K562 (cell line): ENCODE results near the gene SH3PXD2B.

Source experiments
- CTCF ChIP-seq, 3 experiments: IDR thresholded peaks in 2 of 3; conservative IDR thresholded peaks in 1 of 3; 2 replicates each; pipeline ENCODE4 v1.5.1; 2011 to 2012; ENCODE audit warnings: low read length in 3 of 3, mild to moderate bottlenecking in 3 of 3, control low read depth in 2 of 3, improper control_type of control experiment in 1 of 3, inconsistent platforms in 1 of 3, low read depth in 1 of 3, mixed read lengths in 1 of 3, moderate library complexity in 1 of 3; ENCODE audit not compliant: insufficient read depth in 2 of 3
- ETV6 ChIP-seq, 3 experiments: fragments of 150-350 bp in 1 of 3; sonication (generic) in 1 of 3; formaldehyde crosslinking in 1 of 3; IDR thresholded peaks; 2 replicates each; pipeline versions ENCODE4 v1.6.1 to v1.8.0; 2014 to 2022; ENCODE audit warnings: borderline replicate concordance in 2 of 3, low read depth in 2 of 3, antibody characterized with exemption in 1 of 3, low read length in 1 of 3, mild to moderate bottlenecking in 1 of 3, missing genetic modification reagents in 1 of 3
- NR2C2 ChIP-seq, 2 experiments: fragments of 200-800 bp in 1 of 2; sonication (Bioruptor generic) in 1 of 2; sonication (generic) in 1 of 2; formaldehyde crosslinking in 1 of 2; IDR thresholded peaks; 2 replicates each; pipeline versions ENCODE4 v1.6.1 to v1.8.0; 2016 to 2022; ENCODE audit warnings: mild to moderate bottlenecking in 1 of 2, missing compliant biosample characterization in 1 of 2, missing genetic modification characterization in 1 of 2, missing genetic modification reagents in 1 of 2
- POLR2A ChIP-seq: fragments of 450-650 bp; conservative IDR thresholded peaks from 2 replicates; pipeline ENCODE4 v1.6.1; 2016
- TCF7L2 ChIP-seq: fragments of 150-350 bp; IDR thresholded peaks from 2 replicates; pipeline ENCODE4 v1.6.1; 2016; ENCODE audit warnings: low read depth, mild to moderate bottlenecking, low read length, moderate library complexity
- XRCC5 ChIP-seq: fragments of 200-400 bp; formaldehyde crosslinking; IDR thresholded peaks from 2 replicates; pipeline ENCODE4 v1.6.1; 2017; ENCODE audit warnings: low read depth, mild to moderate bottlenecking, low read length
- ZNF644 ChIP-seq: fragments of 200-800 bp; sonication (Bioruptor generic); IDR thresholded peaks from 2 replicates; pipeline ENCODE4 v1.6.1; 2016; ENCODE audit warnings: low read depth, missing genetic modification characterization, missing compliant biosample characterization
- ZNF766 ChIP-seq: fragments of 200-800 bp; sonication (Bioruptor generic); conservative IDR thresholded peaks from 2 replicates; pipeline ENCODE4 v1.6.1; 2016; ENCODE audit warnings: missing genetic modification characterization, missing compliant biosample characterization
- TF ChIP-seq, protein P1 (sequence below): fragments of 250-450 bp; sonication (Bioruptor Pico); IDR thresholded peaks from 2 replicates; pipeline ENCODE4 v1.5.0; 2021

DNA sequence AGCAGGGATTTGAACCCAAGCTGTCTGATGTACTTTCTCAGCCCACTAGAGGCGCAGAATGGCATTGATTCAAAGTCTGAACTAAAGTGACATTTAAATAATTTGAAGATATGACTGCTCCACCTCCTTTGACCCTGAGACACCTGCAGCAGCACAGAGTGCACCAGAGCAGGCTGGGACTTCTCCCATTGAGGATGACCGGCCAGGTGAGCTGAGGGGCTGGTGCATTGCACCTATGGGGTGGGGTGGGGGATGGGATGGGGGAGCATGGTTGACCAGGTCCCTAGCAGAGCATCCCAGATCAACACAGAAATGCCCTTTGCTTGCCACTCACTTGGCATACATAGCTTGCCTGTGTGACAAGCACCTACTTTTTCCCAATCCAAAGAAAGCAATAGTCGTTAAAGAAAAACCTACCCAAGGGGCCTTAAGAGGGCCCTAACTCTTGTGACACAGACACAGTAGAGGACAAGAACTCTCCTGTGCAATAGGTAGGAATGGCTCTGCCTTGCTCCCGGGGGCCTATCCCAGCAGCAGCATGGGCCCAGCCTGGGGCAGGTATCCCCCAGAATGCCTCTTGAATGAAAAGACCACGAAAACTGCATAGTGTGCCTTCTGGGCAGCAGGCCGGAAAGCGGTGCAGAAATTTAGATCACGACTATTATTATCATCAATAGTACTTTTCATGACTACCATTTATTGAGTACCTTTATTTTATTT lies 6.5 kb downstream of the SH3PXD2B start:
- TF ChIP-seq ZNF644 = no peak
- no peak for TF ChIP-seq NR2C2 (CRISPR knock-in tag; IDR thresholded peaks at IDR 0.05)
- TF ChIP-seq NR2C2 (tag; IDR thresholded peaks at IDR 0.05) = no peak
- TF ChIP-seq, protein P1, sequence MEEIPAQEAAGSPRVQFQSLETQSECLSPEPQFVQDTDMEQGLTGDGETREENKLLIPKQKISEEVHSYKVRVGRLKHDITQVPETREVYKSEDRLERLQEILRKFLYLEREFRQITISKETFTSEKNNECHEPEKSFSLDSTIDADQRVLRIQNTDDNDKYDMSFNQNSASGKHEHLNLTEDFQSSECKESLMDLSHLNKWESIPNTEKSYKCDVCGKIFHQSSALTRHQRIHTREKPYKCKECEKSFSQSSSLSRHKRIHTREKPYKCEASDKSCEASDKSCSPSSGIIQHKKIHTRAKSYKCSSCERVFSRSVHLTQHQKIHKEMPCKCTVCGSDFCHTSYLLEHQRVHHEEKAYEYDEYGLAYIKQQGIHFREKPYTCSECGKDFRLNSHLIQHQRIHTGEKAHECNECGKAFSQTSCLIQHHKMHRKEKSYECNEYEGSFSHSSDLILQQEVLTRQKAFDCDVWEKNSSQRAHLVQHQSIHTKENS (CRISPR knock-in tag) = no peak
- TF ChIP-seq CTCF (IDR thresholded peaks at IDR 0.05 in 2 of 3, conservative IDR thresholded peaks at IDR 0.05 in 1 of 3; ENCODE audit: insufficient read depth in 2 of 3, low read depth in 1 of 3, low read length in 3 of 3) = peak in 2 of 3 experiments; percentile 2 to 24; a peak in 1 of 6 replicates
- no peak for TF ChIP-seq ETV6 (IDR thresholded peaks at IDR 0.05; ENCODE audit: borderline replicate concordance in 1 of 2, low read depth in 2 of 2, low read length in 1 of 2)
- no peak for TF ChIP-seq ETV6 (CRISPR knock-in tag; IDR thresholded peaks at IDR 0.05; ENCODE audit: borderline replicate concordance)
- TF ChIP-seq ZNF766 (CRISPR knock-in tag) = no peak
- TF ChIP-seq XRCC5 = no peak
- no peak for TF ChIP-seq TCF7L2
- no peak for TF ChIP-seq POLR2A
